ENCODE data around the gene CHEK2. TPM values are rescaled to one million over a fixed set of nuclear protein-coding genes. Genes with fewer than 3 reads are reported as not detected.
"Not testable (repeated sequence)": the region's sequence is repeated elsewhere in the genome, so short reads cannot be mapped to it uniquely, and the experiment has no call there.

The CHEK2 gene
- total and polyA plus RNA-seq, 2 experiments from 2014 or later, result 86.0 to 121 TPM

GRCh38 chr22:28761449-28761755 lies 19.8 kb upstream of the CHEK2 start (continued):
- no peak for TF ChIP-seq ETS1 (IDR thresholded peaks at IDR 0.05)
- no peak for TF ChIP-seq ZNF462 (CRISPR knock-in tag; IDR thresholded peaks at IDR 0.05)
- TF ChIP-seq NANOG (IDR thresholded peaks at IDR 0.05; ENCODE audit: borderline replicate concordance), result no peak

- no peaks in the 10 kb centered on the region for H3K36me3 ChIP-seq (ENCODE audit: insufficient read depth)
- Mint-ChIP-seq H3K27me3 (ENCODE audit: insufficient read depth, low read depth, poor library complexity) (peaks cover 13% of the 10 kb centered on the region), H3K9me3 (peaks cover 23% of the 10 kb centered on the region), H3K4me3 (peak overlapping the region; percentile 10), H3K36me3 (ENCODE audit: low read depth) (peaks cover 29% of the 10 kb centered on the region), H3K27ac (peak overlapping the region; percentile 92), H3K4me1 (peaks cover 22% of the 10 kb centered on the region)
- no peak overlapping the region for H2AFZ ChIP-seq
- peaks cover 8% of the 10 kb centered on the region; the same call in 1 of the 2 replicates for H3F3A ChIP-seq (replicated peaks; ENCODE audit: low read depth)
- H3K27ac ChIP-seq (ENCODE audit: low read depth), result peak overlapping the region; percentile 96
- peaks cover 14% of the 10 kb centered on the region; the same call in 1 of the 2 replicates for H3K4me1 ChIP-seq (ENCODE audit: insufficient read depth)
- peaks cover 8% of the 10 kb centered on the region for H3K9me2 ChIP-seq (ENCODE audit: insufficient read depth)
- H3K4me2 ChIP-seq, result peak overlapping the region; percentile 6
- no peak for TF ChIP-seq CTCF (conservative IDR thresholded peaks at IDR 0.05; ENCODE audit: low read depth in 2 of 2)
- peak; percentile 79 for TF ChIP-seq NANOG (IDR thresholded peaks at IDR 0.05; ENCODE audit: borderline replicate concordance)
- TF ChIP-seq ETS1 (IDR thresholded peaks at IDR 0.05), result no peak
- H4K20me1 ChIP-seq (replicated peaks; ENCODE audit: insufficient read depth), result no peaks in the 10 kb centered on the region
- no peaks in the 10 kb centered on the region for H3K27me3 ChIP-seq (ENCODE audit: insufficient read depth)
- H3K4me3 ChIP-seq, result peak overlapping the region; percentile 23
- H3K79me2 ChIP-seq (replicated peaks; ENCODE audit: insufficient read depth), result no peaks in the 10 kb centered on the region
- DNase-seq (ENCODE audit: low spot score) (peak; percentile 82), ATAC-seq (peak; percentile 79)
These were observed 18.4 kb upstream of the CHEK2 start for GRCh38 chr22:28759861-28760560.

GRCh38 chr22:28754512-28754911 lies 12.9 kb upstream of the CHEK2 start:
- not testable (repeated sequence) for ATAC-seq; H4K20me1 ChIP-seq (replicated peaks; ENCODE audit: insufficient read depth); H3K4me1 ChIP-seq (ENCODE audit: insufficient read depth); H3K4me2 ChIP-seq; H3K27ac Mint-ChIP-seq; H3K4me3 Mint-ChIP-seq; H3K4me1 Mint-ChIP-seq; H2AFZ ChIP-seq; H3K36me3 ChIP-seq (ENCODE audit: insufficient read depth); H3F3A ChIP-seq (replicated peaks; ENCODE audit: low read depth); H3K9me2 ChIP-seq (ENCODE audit: insufficient read depth); H3K27me3 ChIP-seq (ENCODE audit: insufficient read depth); H3K4me3 ChIP-seq; H3K27me3 Mint-ChIP-seq (ENCODE audit: insufficient read depth, low read depth, poor library complexity); H3K79me2 ChIP-seq (replicated peaks; ENCODE audit: insufficient read depth); DNase-seq (ENCODE audit: low spot score); H3K27ac ChIP-seq (ENCODE audit: low read depth)
- H3K36me3 Mint-ChIP-seq (ENCODE audit: low read depth), result peaks cover 64% of the 10 kb centered on the region
- H3K9me3 Mint-ChIP-seq, result peaks cover 15% of the 10 kb centered on the region
